LNCaP clone FGC (cell line): ENCODE data around the gene PAQR3.

Experiments used
- DNase-seq: peaks from one replicate; pipeline ENCODE4 v3.0.0-alpha.2; 2011; ENCODE audit warnings: low read depth
- H3K4me3 ChIP-seq: 2 replicates; pipeline ENCODE4 v1.5.1; 2011; ENCODE audit warnings: mild to moderate bottlenecking, low read depth, low read length, control low read depth
- CTCF ChIP-seq: IDR thresholded peaks from 2 replicates; pipeline ENCODE4 v1.5.1; 2012; ENCODE audit warnings: mild to moderate bottlenecking; ENCODE audit not compliant: control insufficient read depth, insufficient read depth; ENCODE audit errors: extremely low read depth

The PAQR3 gene

GRCh38 chr4:78962597-78963115, 23.4 kb upstream of the PAQR3 start:
- DNase-seq: no peak
- H3K4me3 ChIP-seq: no peak overlapping the region
- no peak for TF ChIP-seq CTCF

DNA sequence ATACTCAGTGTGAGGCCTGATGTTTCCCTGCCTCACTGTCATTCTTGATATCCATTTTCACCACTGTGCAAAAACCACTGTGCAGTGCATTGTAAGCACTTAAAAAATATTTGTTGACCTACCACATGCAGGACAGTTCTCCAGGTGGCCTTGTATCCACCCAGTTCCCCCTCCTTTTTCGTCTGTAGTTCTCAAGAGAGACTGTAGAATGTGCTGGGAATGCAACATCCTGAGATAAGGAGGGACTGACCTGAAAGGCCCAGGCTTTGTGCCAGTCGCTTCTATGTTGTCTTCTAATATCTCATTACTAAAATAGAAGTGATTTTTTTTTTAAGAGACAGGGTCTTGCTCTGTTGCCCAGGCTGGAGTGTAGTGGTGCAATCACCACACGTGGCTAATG, 21.7 kb upstream of the PAQR3 start:
- no peak for DNase-seq
- TF ChIP-seq CTCF: no peak
- no peak overlapping the region for H3K4me3 ChIP-seq

GRCh38 chr4:78956975-78957374, 17.7 kb upstream of the PAQR3 start:
- DNase-seq: no peak
- H3K4me3 ChIP-seq: no peak overlapping the region
- no peak for TF ChIP-seq CTCF

- peak; percentile 73 for TF ChIP-seq CTCF
- H3K4me3 ChIP-seq: no peak overlapping the region
- no peak for DNase-seq
These were observed 14.8 kb upstream of the PAQR3 start for GRCh38 chr4:78953769-78954666.

- DNase-seq: no peak
- H3K4me3 ChIP-seq: no peak overlapping the region
- no peak for TF ChIP-seq CTCF
These were observed 14.0 kb upstream of the PAQR3 start for GRCh38 chr4:78953231-78953630.

DNA sequence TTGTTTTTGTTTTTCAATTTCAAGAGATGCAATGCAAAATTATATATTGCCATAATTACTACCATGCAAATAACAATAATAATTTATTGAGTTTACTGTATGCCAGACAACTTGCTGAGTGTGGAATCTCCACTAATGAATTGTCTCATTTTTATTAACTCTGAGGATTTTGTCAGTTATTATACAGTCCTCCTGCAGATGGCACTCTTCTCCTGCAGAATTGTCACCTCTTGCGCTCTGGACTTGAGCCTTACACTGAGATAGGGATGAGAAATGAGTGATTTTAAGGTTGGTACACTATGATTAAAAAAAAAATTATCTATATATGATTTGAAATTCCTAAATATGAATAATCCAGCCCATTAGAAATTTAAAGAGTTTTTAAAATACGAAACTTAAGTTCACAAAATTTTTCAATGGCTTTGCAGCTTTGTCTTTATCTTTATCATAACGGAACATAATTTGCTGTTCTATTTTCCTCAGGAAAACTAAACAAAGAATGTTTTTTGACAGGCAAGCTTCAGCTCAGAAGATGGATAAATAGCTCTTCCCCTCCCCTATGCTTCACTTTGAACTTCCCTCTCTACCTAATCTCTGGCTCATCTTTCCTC, 12.7 kb upstream of the PAQR3 start:
- peak; percentile 76 for TF ChIP-seq CTCF
- no peak for DNase-seq
- H3K4me3 ChIP-seq: no peak overlapping the region
